H9 (cell line): ENCODE results near the gene PLK3. TPM values are rescaled to one million over a fixed set of nuclear protein-coding genes. Genes with fewer than 3 reads are reported as not detected.

Source experiments
- DNase-seq: peaks from one replicate; pipeline ENCODE4 v3.0.0-alpha.2; 2017
- H2AFZ ChIP-seq: one replicate; pipeline ENCODE4 v1.6.1; 2013; ENCODE audit warnings: mild to moderate bottlenecking, low read length, control low read depth, moderate library complexity
- H2AK5ac ChIP-seq: 2 replicates; pipeline ENCODE4 v1.6.1; 2013; ENCODE audit warnings: low read length, control low read depth, mixed read lengths; ENCODE audit not compliant: insufficient read length
- H2BK120ac ChIP-seq: one replicate; pipeline ENCODE4 v1.6.1; 2013; ENCODE audit warnings: low read depth, mild to moderate bottlenecking, low read length, control low read depth, inconsistent platforms; ENCODE audit not compliant: poor library complexity, severe bottlenecking
- H2BK12ac ChIP-seq: 2 replicates; pipeline ENCODE4 v1.6.1; 2013; ENCODE audit warnings: low read length, control low read depth, mixed read lengths, low read depth; ENCODE audit not compliant: insufficient read length
- H2BK15ac ChIP-seq: 2 replicates; pipeline ENCODE4 v1.6.1; 2013; ENCODE audit warnings: low read depth, low read length, control low read depth
- H2BK20ac ChIP-seq: one replicate; pipeline ENCODE4 v1.6.1; 2013; ENCODE audit warnings: low read depth, mild to moderate bottlenecking, low read length, control low read depth, inconsistent platforms; ENCODE audit not compliant: poor library complexity, severe bottlenecking
- H2BK5ac ChIP-seq: 2 replicates; pipeline ENCODE4 v1.6.1; 2013; ENCODE audit warnings: low read length, control low read depth, mixed read lengths; ENCODE audit not compliant: insufficient read length
- H3K14ac ChIP-seq: 2 replicates; pipeline ENCODE4 v1.6.1; 2013; ENCODE audit warnings: low read length, control low read depth; ENCODE audit not compliant: insufficient read depth
- H3K18ac ChIP-seq: 2 replicates; pipeline ENCODE4 v1.6.1; 2013; ENCODE audit warnings: low read depth, mild to moderate bottlenecking, mixed read lengths, low read length, control low read depth; ENCODE audit not compliant: insufficient read length
- H3K23ac ChIP-seq: 2 replicates; pipeline ENCODE4 v1.6.1; 2013; ENCODE audit warnings: low read length, control low read depth, mixed read lengths, low read depth; ENCODE audit not compliant: insufficient read length
- H3K23me2 ChIP-seq: 2 replicates; pipeline ENCODE4 v1.6.1; 2013; ENCODE audit warnings: low read depth, mild to moderate bottlenecking, mixed read lengths, low read length, control low read depth; ENCODE audit not compliant: insufficient read length, poor library complexity, severe bottlenecking
- H3K27ac ChIP-seq: 2 replicates; pipeline ENCODE4 v1.5.1; 2013; ENCODE audit warnings: low read length, control low read depth, mixed read lengths, low read depth; ENCODE audit not compliant: insufficient read length
- H3K27me3 ChIP-seq: 2 replicates; pipeline ENCODE4 v1.6.1; 2013; ENCODE audit warnings: low read length, control low read depth, inconsistent platforms; ENCODE audit not compliant: insufficient read depth
- H3K4ac ChIP-seq: 2 replicates; pipeline ENCODE4 v1.6.1; 2013; ENCODE audit warnings: low read depth, mild to moderate bottlenecking, control low read depth, inconsistent platforms, low read length, moderate library complexity
- H3K4me1 ChIP-seq: 2 replicates; pipeline ENCODE4 v1.6.1; 2013; ENCODE audit warnings: low read length, control low read depth, inconsistent platforms; ENCODE audit not compliant: insufficient read depth
- H3K4me2 ChIP-seq: 2 replicates; pipeline ENCODE4 v1.6.1; 2013; ENCODE audit warnings: low read length, control low read depth, mixed read lengths; ENCODE audit not compliant: insufficient read length, insufficient read depth
- H3K56ac ChIP-seq: 2 replicates; pipeline ENCODE4 v1.6.1; 2013; ENCODE audit warnings: low read depth, mild to moderate bottlenecking, mixed read lengths, low read length, control low read depth; ENCODE audit not compliant: insufficient read length
- H3K79me1 ChIP-seq: 2 replicates; pipeline ENCODE4 v1.6.1; 2013; ENCODE audit warnings: low read depth, mild to moderate bottlenecking, moderate library complexity, low read length, control low read depth, inconsistent platforms; ENCODE audit not compliant: insufficient read depth, poor library complexity, severe bottlenecking
- H3K79me2 ChIP-seq: 2 replicates; pipeline ENCODE4 v1.6.1; 2013; ENCODE audit warnings: low read length, control low read depth, inconsistent platforms; ENCODE audit not compliant: insufficient read depth
- H3K9ac ChIP-seq: 2 replicates; pipeline ENCODE4 v1.6.1; 2013; ENCODE audit warnings: low read length, control low read depth, mixed read lengths; ENCODE audit not compliant: insufficient read length; ENCODE audit errors: extremely low read depth
- H3K9me3 ChIP-seq: one replicate; pipeline ENCODE4 v1.6.1; 2013; ENCODE audit warnings: low read depth, low read length, inconsistent platforms; ENCODE audit not compliant: control insufficient read depth
- H3T11ph ChIP-seq: one replicate; pipeline ENCODE4 v1.6.1; 2013; ENCODE audit warnings: mild to moderate bottlenecking, low read length, control low read depth, inconsistent platforms
- H4K20me1 ChIP-seq: one replicate; pipeline ENCODE4 v1.6.1; 2013; ENCODE audit not compliant: control insufficient read depth, insufficient read length, insufficient read depth
- H4K5ac ChIP-seq: 2 replicates; pipeline ENCODE4 v1.6.1; 2013; ENCODE audit warnings: low read depth, mild to moderate bottlenecking, mixed read lengths, low read length, control low read depth; ENCODE audit not compliant: insufficient read length
- H4K8ac ChIP-seq: replicated peaks from 2 replicates; pipeline ENCODE4 v1.6.1; 2013; ENCODE audit warnings: low read length, control low read depth, mixed read lengths, low read depth; ENCODE audit not compliant: insufficient read length
- H4K91ac ChIP-seq: 2 replicates; pipeline ENCODE4 v1.6.1; 2013; ENCODE audit warnings: low read depth, mild to moderate bottlenecking, moderate library complexity, mixed read lengths, low read length, control low read depth; ENCODE audit not compliant: insufficient read length
- H3K27ac Mint-ChIP-seq, 3 experiments: 2 replicates in 2 of 3; 3 replicates in 1 of 3; pipeline ENCODE4 v1.8.0; 2020 to 2021; ENCODE audit warnings: mixed read lengths in 3 of 3, mild to moderate bottlenecking in 1 of 3, moderate library complexity in 1 of 3
- H3K27me3 Mint-ChIP-seq: 2 replicates; pipeline ENCODE4 v1.8.0; 2021; ENCODE audit warnings: low read depth, mild to moderate bottlenecking, moderate library complexity, mixed read lengths
- H3K36me3 Mint-ChIP-seq, 3 experiments: 2 replicates in 2 of 3; 3 replicates in 1 of 3; pipeline ENCODE4 v1.8.0; 2020 to 2021; ENCODE audit warnings: low read depth in 3 of 3, mixed read lengths in 3 of 3; ENCODE audit not compliant: insufficient read depth in 1 of 3
- H3K4me1 Mint-ChIP-seq, 2 experiments: 2 replicates each; pipeline ENCODE4 v1.8.0; 2020; ENCODE audit warnings: mixed read lengths in 2 of 2
- H3K4me3 Mint-ChIP-seq, 2 experiments: 2 replicates in 1 of 2; 3 replicates in 1 of 2; pipeline ENCODE4 v1.8.0; 2020 to 2021; ENCODE audit warnings: mild to moderate bottlenecking in 2 of 2, mixed read lengths in 2 of 2, moderate library complexity in 1 of 2
- H3K9me3 Mint-ChIP-seq, 2 experiments: 2 replicates in 1 of 2; 3 replicates in 1 of 2; pipeline ENCODE4 v1.8.0; 2020; ENCODE audit warnings: mild to moderate bottlenecking in 2 of 2, mixed read lengths in 2 of 2, moderate library complexity in 1 of 2
- WGBS: extraction: QIAGEN DNeasy Blood & Tissue Kit; methylation state at CpG from one replicate; pipeline ENCODE4 v1.1.7; 2013; ENCODE audit warnings: missing lambda C conversion rate, low lambda C conversion rate, mixed read lengths; ENCODE audit not compliant: insufficient read length; ENCODE audit errors: extremely low coverage; 5-methylcytosine and 5-hydroxymethylcytosine counted together
- total RNA-seq: library from RNA; stranded (reverse); gene quantifications from 2 replicates; pipeline ENCODE4 v1.2.1, GENCODE V29; 2021
- TF ChIP-seq, protein P1 (sequence below): fragments of 200-600 bp; sonication (generic); conservative IDR thresholded peaks from 3 replicates; pipeline ENCODE4 v1.8.0; 2021; ENCODE audit warnings: antibody characterized with exemption, mild to moderate bottlenecking

The PLK3 gene
- total RNA-seq, 1 experiment from 2014 or later = 14.7 TPM

DNA sequence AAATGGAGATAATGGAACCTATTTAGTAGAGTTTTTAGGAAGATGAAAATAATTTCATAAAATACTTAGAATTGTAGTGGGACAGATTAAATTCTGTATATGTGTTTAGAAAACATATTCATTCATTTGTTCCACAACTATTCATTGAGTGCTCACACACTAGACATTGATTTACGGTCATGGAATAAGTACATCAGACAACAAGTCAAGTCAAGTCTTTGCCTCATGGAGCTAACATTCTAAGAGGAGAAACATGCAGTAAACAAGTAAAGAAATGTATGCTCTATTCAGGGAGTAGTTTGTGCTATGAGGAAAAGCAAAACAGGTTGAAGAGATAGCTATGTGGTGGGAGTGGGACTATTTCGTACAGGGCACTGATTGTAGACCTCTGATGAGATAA is 17.1 kb downstream of the PLK3 start:
- no CpG with 5 or more reads among the region's 2 CpGs for WGBS
- Mint-ChIP-seq H3K27ac (no peak overlapping the region; a peak in 1 of 7 replicates), H3K36me3 (peaks cover 0 to 5% (median 2%) of the 10 kb centered on the region in 3 experiments; a peak in 2 of 7 replicates), H3K4me1 (peaks cover 24 to 38% of the 10 kb centered on the region in 2 experiments), H3K9me3 (no peaks in the 10 kb centered on the region; a peak in 1 of 5 replicates), H3K4me3 (no peak overlapping the region), H3K27me3 (no peaks in the 10 kb centered on the region)
- TF ChIP-seq, protein P1, sequence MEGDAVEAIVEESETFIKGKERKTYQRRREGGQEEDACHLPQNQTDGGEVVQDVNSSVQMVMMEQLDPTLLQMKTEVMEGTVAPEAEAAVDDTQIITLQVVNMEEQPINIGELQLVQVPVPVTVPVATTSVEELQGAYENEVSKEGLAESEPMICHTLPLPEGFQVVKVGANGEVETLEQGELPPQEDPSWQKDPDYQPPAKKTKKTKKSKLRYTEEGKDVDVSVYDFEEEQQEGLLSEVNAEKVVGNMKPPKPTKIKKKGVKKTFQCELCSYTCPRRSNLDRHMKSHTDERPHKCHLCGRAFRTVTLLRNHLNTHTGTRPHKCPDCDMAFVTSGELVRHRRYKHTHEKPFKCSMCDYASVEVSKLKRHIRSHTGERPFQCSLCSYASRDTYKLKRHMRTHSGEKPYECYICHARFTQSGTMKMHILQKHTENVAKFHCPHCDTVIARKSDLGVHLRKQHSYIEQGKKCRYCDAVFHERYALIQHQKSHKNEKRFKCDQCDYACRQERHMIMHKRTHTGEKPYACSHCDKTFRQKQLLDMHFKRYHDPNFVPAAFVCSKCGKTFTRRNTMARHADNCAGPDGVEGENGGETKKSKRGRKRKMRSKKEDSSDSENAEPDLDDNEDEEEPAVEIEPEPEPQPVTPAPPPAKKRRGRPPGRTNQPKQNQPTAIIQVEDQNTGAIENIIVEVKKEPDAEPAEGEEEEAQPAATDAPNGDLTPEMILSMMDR = no peak
- Histone ChIP-seq H3T11ph (no peak overlapping the region), H3K23ac (no peak overlapping the region), H3K18ac (no peak overlapping the region), H3K9ac (no peak overlapping the region), H2BK15ac (no peak overlapping the region), H3K79me1 (no peaks in the 10 kb centered on the region), H3K23me2 (peaks cover 12% of the 10 kb centered on the region), H4K8ac (no peak overlapping the region), H3K9me3 (no peaks in the 10 kb centered on the region), H3K27ac (no peak overlapping the region), H2BK120ac (no peak overlapping the region), H3K27me3 (no peaks in the 10 kb centered on the region), H4K20me1 (no peaks in the 10 kb centered on the region), H2BK5ac (no peak overlapping the region), H3K14ac (no peak overlapping the region), H2AFZ (no peak overlapping the region), H2AK5ac (no peak overlapping the region), H2BK12ac (no peak overlapping the region), H3K4me2 (no peak overlapping the region), H3K79me2 (no peaks in the 10 kb centered on the region), H2BK20ac (no peak overlapping the region), H4K5ac (no peak overlapping the region), H4K91ac (no peak overlapping the region), H3K4me1 (no peaks in the 10 kb centered on the region; the same call in 1 of the 2 replicates), H3K4ac (no peak overlapping the region), H3K56ac (no peak overlapping the region)
- no peak for DNase-seq
